Measurements from ENCODE around the gene CELF5.

GRCh38 chr19:3225169-3225485 is 666 bp downstream of the CELF5 start:
- TF ChIP-seq CTCF (IDR thresholded peaks at IDR 0.05) (no peak), ZFX (IDR thresholded peaks at IDR 0.05; ENCODE audit: borderline replicate concordance) (no peak)

All from 22Rv1 (cell line).